Activated CD4-positive, alpha-beta T cell treated with anti-CD3 and anti-CD28 coated beads, Interleukin-2, Interleukin-6, amounts not matched to agents 100 ng/mL and 50 ng/mL, durations not matched to agents 16 hours and 8 hours (primary cell): ENCODE results near the gene KCNH1.

Experiments used
- DNase-seq: peaks from one replicate; pipeline ENCODE4 v3.0.0-alpha.2; 2020

The KCNH1 gene

GRCh38 chr1:211133836-211134669 is at the start of gene KCNH1:
Gene KCNH1 (minus strand): TSS chr1:211134148. CDS start chr1:211133945, 203 bp downstream.
- peak; percentile 89 for DNase-seq

- DNase-seq = no peak
These were observed 48.8 kb upstream of the KCNH1 start for GRCh38 chr1:211182746-211183145.

- DNase-seq = peak; percentile 12
These were observed 40.4 kb upstream of the KCNH1 start for GRCh38 chr1:211174375-211174774.

- DNase-seq = no peak
These were observed 38.7 kb upstream of the KCNH1 start for GRCh38 chr1:211172657-211173056.

GRCh38 chr1:211169353-211169752 is 35.4 kb upstream of the KCNH1 start:
- no peak for DNase-seq

GRCh38 chr1:211158866-211159265 is 24.9 kb upstream of the KCNH1 start:
- no peak for DNase-seq

GRCh38 chr1:211155040-211155439 is 21.1 kb upstream of the KCNH1 start:
- DNase-seq = no peak

- DNase-seq = no peak
These were observed 20.0 kb upstream of the KCNH1 start for GRCh38 chr1:211153932-211154331.

GRCh38 chr1:211148366-211148765 is 14.4 kb upstream of the KCNH1 start:
- DNase-seq = no peak

- DNase-seq = no peak
These were observed 12.0 kb upstream of the KCNH1 start for GRCh38 chr1:211145944-211146343.

GRCh38 chr1:211135342-211135950 is 1.5 kb upstream of the KCNH1 start:
- peak; percentile 46 for DNase-seq

GRCh38 chr1:211133393-211133835 is 534 bp downstream of the KCNH1 start:
- no peak for DNase-seq

GRCh38 chr1:211132721-211133392 is 1.1 kb downstream of the KCNH1 start:
- DNase-seq = no peak

GRCh38 chr1:211129776-211130175 is 4.2 kb downstream of the KCNH1 start:
- DNase-seq = no peak

GRCh38 chr1:211127166-211127565 is 6.8 kb downstream of the KCNH1 start:
- no peak for DNase-seq

GRCh38 chr1:211126622-211127021 is 7.3 kb downstream of the KCNH1 start:
- no peak for DNase-seq

GRCh38 chr1:211118407-211119102 is 15.4 kb downstream of the KCNH1 start:
- DNase-seq = no peak

- DNase-seq = no peak
These were observed 19.5 kb downstream of the KCNH1 start for GRCh38 chr1:211114446-211114845.

- DNase-seq = no peak
These were observed 20.4 kb downstream of the KCNH1 start for GRCh38 chr1:211113566-211113965.

- DNase-seq = no peak
These were observed 22.6 kb downstream of the KCNH1 start for GRCh38 chr1:211111351-211111750.

GRCh38 chr1:211101481-211101880 is 32.5 kb downstream of the KCNH1 start:
- DNase-seq = no peak

- DNase-seq = no peak
These were observed 34.6 kb downstream of the KCNH1 start for GRCh38 chr1:211099393-211099792.

GRCh38 chr1:211095381-211095780 is 38.6 kb downstream of the KCNH1 start:
- no peak for DNase-seq
